GM12801 (cell line): Measurements from ENCODE around the gene AGAP3.

ENCODE experiments used
- TF ChIP-seq, protein P1 (sequence below): IDR thresholded peaks from one replicate; pipeline ENCODE4 v1.5.1; 2011; ENCODE audit warnings: control low read depth; ENCODE audit not compliant: insufficient read length; ENCODE audit errors: extremely low read depth

AGAP3 gene

DNA sequence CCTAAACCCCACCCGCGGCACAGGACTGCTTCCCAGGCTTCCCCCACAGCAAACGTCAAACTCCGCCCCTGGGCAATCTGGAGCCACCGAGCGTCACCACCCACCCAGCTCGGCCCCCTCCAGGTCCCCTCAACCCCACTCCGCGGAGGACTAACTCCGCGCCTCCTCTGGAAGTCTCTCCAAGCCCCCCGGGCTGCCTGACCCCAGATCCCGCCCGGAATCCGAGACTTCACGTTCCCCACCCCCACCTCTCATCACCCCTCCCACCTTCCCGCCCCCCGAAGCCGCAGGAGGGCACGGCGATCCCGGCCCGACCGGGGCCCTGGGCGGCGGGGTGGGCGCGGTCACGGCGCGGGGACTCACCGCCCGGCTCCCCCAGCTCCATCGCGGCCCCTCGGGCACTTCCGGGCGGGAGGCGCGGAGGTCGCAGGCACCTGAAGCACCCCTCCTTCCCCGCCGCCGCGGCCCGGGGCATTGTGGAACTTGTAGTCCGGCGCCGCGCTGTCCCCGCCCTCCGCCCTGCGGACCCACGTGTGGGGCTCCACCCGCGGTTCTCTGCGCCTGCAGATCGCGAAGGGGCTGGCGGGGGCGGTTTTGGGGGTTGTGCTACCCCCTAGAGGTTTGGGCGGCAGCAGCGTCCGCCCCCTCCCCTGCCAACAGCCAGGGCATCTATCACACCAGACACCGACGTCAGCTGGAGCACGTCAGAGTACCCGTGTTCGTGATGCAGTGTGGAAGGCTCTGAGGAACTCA is 3.0 kb upstream of the AGAP3 start, which contains the start of gene TMUB1:
TMUB1 (minus strand) TSS at position 423 of the 753 bp plus-strand sequence. CDS start 930 bp downstream, outside the sequence.
- TF ChIP-seq, protein P1, sequence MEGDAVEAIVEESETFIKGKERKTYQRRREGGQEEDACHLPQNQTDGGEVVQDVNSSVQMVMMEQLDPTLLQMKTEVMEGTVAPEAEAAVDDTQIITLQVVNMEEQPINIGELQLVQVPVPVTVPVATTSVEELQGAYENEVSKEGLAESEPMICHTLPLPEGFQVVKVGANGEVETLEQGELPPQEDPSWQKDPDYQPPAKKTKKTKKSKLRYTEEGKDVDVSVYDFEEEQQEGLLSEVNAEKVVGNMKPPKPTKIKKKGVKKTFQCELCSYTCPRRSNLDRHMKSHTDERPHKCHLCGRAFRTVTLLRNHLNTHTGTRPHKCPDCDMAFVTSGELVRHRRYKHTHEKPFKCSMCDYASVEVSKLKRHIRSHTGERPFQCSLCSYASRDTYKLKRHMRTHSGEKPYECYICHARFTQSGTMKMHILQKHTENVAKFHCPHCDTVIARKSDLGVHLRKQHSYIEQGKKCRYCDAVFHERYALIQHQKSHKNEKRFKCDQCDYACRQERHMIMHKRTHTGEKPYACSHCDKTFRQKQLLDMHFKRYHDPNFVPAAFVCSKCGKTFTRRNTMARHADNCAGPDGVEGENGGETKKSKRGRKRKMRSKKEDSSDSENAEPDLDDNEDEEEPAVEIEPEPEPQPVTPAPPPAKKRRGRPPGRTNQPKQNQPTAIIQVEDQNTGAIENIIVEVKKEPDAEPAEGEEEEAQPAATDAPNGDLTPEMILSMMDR: no peak

DNA sequence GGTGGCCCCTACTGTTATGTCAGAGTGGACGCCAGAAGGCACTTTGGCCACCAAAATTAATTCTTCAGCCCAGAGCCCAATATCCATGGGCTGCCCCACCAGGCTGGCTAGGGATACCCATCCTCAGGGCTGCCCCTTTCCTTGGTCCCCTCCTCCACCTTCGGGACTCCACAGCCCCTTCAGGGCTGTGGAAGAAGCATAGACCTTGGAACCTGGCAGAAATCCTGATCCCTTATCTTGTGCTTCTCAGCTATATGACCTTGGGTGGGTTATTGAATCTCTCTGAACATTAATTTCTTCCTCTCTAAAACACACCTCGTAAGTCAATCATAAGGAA is 2.5 kb upstream of the AGAP3 start:
- TF ChIP-seq, protein P1: no peak

DNA sequence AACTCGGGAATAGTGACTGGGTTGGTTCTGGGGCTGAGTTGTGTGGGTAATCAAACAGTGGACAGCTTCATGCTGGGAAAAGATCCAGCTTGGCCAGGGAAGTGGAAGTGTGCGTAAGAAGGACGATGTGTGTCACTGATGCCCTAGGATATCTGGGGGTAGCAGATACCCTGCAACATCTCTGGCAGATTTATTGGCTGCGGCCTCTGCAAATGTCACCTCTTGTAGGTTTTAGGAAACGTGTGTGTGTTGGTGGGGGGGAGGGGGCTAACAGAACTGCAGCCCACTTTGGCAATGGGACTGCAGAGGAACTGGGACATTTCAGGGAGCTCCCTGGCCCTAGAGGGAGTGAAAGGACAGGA is 965 bp upstream of the AGAP3 start:
- TF ChIP-seq, protein P1: no peak

DNA sequence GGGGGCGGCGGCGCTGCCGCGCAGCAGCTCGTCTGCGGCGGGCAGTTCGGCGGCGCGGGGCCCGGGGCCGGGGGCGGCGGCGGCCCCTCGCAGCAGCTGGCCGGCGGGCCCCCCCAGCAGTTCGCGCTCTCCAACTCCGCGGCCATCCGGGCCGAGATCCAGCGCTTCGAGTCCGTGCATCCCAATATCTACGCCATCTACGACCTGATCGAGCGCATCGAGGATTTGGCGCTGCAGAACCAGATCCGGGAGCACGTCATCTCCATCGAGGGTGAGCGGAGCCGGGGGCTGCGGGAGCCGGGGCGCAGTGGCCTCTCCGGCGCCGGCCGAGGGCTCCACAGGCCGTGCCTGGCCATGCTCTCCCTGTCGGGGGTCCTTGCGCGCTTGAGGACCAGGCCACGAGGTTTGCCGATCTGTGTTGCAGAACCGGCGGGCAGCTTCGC is 548 bp downstream of the AGAP3 start:
- TF ChIP-seq, protein P1: no peak

DNA sequence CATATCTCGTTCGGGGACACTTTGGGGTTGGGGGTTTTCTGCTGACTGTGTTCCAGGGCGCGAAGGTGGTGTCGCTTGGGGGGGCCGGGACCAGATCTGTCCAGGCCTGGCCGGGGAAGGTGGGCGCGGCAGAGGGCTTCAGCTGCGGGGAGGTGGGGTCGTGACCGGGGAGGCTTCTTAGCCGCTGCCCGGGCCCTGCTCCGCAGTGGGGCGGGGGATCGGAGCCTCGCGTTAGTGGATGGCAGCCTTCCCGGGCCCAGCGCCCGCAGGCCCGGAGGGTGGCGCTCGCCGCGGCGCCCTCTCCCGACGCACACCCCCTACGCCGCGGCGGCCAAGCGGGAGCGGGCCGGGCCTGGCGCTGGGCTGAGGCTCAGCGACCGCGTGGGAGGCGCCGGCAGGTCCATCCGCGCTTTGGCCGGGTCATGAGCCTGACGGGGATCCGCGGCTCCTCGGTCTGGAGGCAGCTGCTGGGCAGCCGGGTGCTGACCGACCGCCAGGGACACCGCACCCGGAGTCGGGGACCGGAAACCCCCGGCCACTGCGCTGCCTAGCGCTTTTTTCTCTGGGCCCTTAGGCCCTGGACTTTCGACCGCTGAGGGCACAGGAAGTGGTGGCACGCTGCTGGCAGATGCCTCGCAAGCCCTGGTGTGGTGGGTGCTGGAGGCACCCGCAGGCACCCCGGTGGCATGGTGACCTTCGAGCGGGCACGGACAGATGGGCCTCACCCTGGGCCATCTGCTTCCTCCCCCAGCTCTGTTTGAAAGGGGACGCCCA is 1.2 kb downstream of the AGAP3 start:
- TF ChIP-seq, protein P1: no peak

DNA sequence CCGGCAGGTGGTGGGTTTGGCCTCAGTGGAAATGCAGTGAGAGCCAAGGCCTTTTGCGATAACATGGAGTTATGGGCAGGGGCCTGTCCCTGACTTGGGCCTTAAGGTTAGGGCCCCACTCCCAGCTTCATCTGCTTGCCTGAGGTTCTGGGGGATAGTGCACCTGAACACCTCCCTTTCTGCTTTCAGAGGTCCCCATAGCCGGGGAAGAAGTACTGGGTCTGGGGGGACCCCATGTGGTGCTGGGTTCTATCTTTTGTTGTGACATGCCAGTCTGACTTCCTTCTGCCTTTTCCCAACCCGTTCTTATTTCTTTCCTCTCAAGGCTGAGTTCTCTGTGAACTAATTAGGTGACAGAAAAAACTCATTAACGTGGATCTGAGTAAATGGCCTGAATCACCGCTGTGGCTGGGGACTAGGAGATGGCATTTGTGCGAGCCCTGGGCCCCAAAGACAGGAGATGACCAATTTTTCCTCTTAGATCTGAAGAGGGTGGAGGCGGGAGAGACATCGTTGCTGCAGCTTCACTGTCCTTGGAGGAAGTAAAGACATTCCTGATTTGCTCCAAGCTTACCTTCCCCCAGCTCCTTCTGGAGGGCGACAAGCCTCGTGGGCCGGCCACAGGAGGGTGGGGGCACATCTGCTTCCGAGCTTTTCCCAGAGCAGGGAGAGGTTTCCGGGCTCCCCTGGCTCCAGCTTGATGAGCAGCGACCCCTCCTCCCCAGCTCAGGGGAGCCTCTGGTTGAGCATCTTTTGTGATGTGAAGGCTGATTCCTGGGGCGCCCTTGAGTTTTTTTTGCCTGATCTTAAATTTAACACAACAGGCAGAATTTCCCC is 2.0 kb downstream of the AGAP3 start:
- TF ChIP-seq, protein P1: no peak

DNA sequence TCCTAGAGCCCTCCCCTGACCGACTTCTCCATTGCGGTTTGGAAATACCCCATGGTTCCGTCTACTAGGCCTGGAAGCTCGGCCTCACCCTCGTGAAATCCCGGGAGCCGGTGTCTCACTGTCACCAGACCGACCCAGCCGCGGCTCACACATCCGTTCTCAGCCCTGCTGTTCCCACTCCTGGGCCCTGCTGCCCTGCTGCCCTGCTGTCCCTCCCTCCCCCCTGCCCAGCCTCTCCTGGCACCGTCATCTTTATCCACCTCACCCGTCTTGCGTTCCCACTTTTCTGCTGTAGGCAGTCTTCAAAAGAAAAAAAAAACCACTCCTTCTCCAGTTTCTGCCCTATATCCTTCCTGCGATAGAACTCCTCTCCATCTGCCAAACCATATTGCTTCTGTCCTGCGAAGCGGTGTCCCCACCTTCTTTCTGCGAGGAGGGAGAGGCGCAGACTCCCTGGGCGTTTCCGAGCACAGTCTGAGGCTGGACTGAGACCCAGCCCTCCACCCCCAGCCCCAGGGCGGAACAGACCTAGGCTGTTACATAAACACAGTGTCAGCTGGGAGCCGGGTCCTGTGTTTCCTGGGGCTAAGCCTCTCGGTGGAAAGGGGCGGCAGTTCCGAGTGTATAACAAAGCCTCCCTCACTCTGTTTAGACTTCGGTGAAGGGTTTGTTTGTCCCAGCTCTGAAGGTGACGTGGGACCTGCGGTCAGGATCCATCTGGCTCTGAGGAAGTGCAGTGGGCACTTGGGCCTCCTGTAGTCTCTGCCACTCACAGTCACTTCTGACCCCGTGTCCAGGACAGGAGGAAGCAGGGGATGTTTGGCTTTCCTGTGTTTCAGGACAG is 2.8 kb downstream of the AGAP3 start:
- TF ChIP-seq, protein P1: no peak
